ENCODE results near the gene GXYLT2.

Gene GXYLT2

DNA sequence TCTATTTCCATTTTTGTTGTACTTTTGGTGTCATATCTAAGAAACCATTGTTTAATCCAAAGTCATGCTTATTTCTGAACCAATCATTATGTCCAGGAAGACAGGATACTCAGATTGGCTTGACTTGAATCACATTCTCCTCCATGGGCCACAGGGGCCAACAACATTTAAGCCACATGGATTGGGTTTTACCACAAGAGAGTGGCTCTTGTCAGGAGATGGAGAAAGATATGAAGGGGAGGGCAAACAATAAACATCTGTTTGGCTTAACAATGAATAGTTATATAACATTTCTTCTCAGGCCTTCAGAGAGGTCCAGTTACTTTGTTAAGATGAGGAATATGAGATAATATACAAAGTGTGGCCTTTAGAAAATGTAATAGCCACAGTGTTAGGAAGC, 44.6 kb downstream of the GXYLT2 start:
- H3K27me3 Mint-ChIP-seq, result peaks cover 7% of the 10 kb centered on the region
- no peaks in the 10 kb centered on the region for H3K4me1 Mint-ChIP-seq (ENCODE audit: low read depth)
- no peak overlapping the region for H3K27ac Mint-ChIP-seq
- peaks cover 13% of the 10 kb centered on the region for H3K9me3 Mint-ChIP-seq
- H3K36me3 Mint-ChIP-seq (ENCODE audit: low read depth), result no peaks in the 10 kb centered on the region
- no peak overlapping the region for H3K4me3 Mint-ChIP-seq
- intact Hi-C loops (cut with micrococcal nuclease), result no loop called here

- Mint-ChIP-seq H3K4me1 (ENCODE audit: low read depth) (peaks cover 6% of the 10 kb centered on the region), H3K27me3 (no peaks in the 10 kb centered on the region), H3K4me3 (no peak overlapping the region), H3K27ac (no peak overlapping the region), H3K9me3 (no peaks in the 10 kb centered on the region), H3K36me3 (ENCODE audit: low read depth) (no peaks in the 10 kb centered on the region)
- intact Hi-C loops (cut with micrococcal nuclease), result loop anchor here (1.0 to 2.0 kb wide), 2 partner anchors 58 to 148 kb away; partner anchors contain the start of gene PPP4R2
Measured at GRCh38 chr3:72938471-72939265, 50.8 kb downstream of the GXYLT2 start.

GRCh38 chr3:72941245-72941644, 53.4 kb downstream of the GXYLT2 start:
- no peak overlapping the region for H3K4me3 Mint-ChIP-seq
- no peaks in the 10 kb centered on the region for H3K27me3 Mint-ChIP-seq
- peaks cover 13% of the 10 kb centered on the region for H3K4me1 Mint-ChIP-seq (ENCODE audit: low read depth)
- no peaks in the 10 kb centered on the region for H3K9me3 Mint-ChIP-seq
- H3K27ac Mint-ChIP-seq, result no peak overlapping the region
- intact Hi-C loops (cut with micrococcal nuclease), result no loop called here
- H3K36me3 Mint-ChIP-seq (ENCODE audit: low read depth), result no peaks in the 10 kb centered on the region

- Mint-ChIP-seq H3K36me3 (ENCODE audit: low read depth) (no peaks in the 10 kb centered on the region), H3K4me3 (no peak overlapping the region), H3K27me3 (no peaks in the 10 kb centered on the region), H3K27ac (no peak overlapping the region), H3K4me1 (ENCODE audit: low read depth) (peaks cover 13% of the 10 kb centered on the region), H3K9me3 (no peaks in the 10 kb centered on the region)
- intact Hi-C loops (cut with micrococcal nuclease), result no loop called here
Measured at GRCh38 chr3:72942427-72942826, 54.6 kb downstream of the GXYLT2 start.

GRCh38 chr3:72944696-72945095, 56.9 kb downstream of the GXYLT2 start:
- intact Hi-C loops (cut with micrococcal nuclease), result no loop called here

GRCh38 chr3:72947715-72948490, 60.1 kb downstream of the GXYLT2 start:
- no peak overlapping the region for H3K27ac Mint-ChIP-seq
- H3K4me1 Mint-ChIP-seq (ENCODE audit: low read depth), result peaks cover 7% of the 10 kb centered on the region
- H3K9me3 Mint-ChIP-seq, result no peaks in the 10 kb centered on the region
- no peaks in the 10 kb centered on the region for H3K27me3 Mint-ChIP-seq
- intact Hi-C loops (cut with micrococcal nuclease), result no loop called here
- H3K36me3 Mint-ChIP-seq (ENCODE audit: low read depth), result no peaks in the 10 kb centered on the region
- no peak overlapping the region for H3K4me3 Mint-ChIP-seq

More at GRCh38 chr3:72944696-72945095, 56.9 kb downstream of the GXYLT2 start:
- Mint-ChIP-seq H3K9me3 (no peaks in the 10 kb centered on the region), H3K4me3 (no peak overlapping the region), H3K36me3 (ENCODE audit: low read depth) (no peaks in the 10 kb centered on the region), H3K27ac (no peak overlapping the region), H3K4me1 (ENCODE audit: low read depth) (peaks cover 7% of the 10 kb centered on the region), H3K27me3 (no peaks in the 10 kb centered on the region)

DNA sequence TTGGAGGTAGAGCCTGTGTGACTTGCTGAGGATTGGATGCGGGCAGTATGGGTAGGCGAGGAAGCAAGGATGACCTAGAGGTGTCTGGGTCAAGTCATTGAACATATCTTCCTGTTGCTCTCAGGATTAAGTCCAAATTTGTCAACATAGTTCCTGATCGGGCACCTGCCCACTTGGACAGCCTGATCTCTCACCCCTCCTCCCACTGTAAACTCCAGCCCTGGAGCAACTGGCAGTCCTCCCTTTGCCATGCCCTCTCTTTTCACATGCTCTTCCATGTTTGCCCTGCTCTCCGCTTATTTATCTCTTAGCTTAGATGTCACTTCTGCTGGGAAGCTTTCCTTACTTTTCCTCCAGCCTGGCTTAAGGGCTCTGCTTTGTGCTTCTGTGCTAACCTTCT, 61.2 kb downstream of the GXYLT2 start:
- Mint-ChIP-seq H3K4me3 (no peak overlapping the region), H3K4me1 (ENCODE audit: low read depth) (peaks cover 7% of the 10 kb centered on the region), H3K27me3 (no peaks in the 10 kb centered on the region), H3K27ac (no peak overlapping the region), H3K36me3 (ENCODE audit: low read depth) (no peaks in the 10 kb centered on the region), H3K9me3 (no peaks in the 10 kb centered on the region)
- intact Hi-C loops (cut with micrococcal nuclease), result no loop called here

DNA sequence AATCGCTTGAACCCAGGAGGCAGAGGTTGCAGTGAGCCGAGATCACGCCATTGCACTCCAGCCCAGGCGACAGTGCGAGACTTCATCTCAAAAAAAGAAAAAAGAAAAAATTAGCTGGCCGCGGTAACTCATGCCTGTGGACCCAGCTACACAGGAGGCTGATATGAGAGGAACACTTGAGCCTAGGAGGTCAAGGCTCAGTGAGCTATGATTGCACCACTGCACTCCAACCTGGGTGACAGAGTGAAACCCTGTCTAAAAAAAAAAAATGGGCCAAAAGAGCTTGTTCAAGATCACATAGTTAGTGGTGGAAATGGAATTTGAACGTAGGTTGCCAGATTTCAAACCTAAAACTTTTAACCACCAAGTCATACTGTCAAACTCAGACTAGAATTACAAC, 62.5 kb downstream of the GXYLT2 start:
- Mint-ChIP-seq H3K9me3 (no peaks in the 10 kb centered on the region), H3K27ac (no peak overlapping the region), H3K27me3 (no peaks in the 10 kb centered on the region), H3K4me1 (ENCODE audit: low read depth) (peaks cover 4% of the 10 kb centered on the region), H3K36me3 (ENCODE audit: low read depth) (no peaks in the 10 kb centered on the region), H3K4me3 (no peak overlapping the region)
- intact Hi-C loops (cut with micrococcal nuclease), result no loop called here

- intact Hi-C loops (cut with micrococcal nuclease), result no loop called here
- Mint-ChIP-seq H3K4me1 (ENCODE audit: low read depth) (no peaks in the 10 kb centered on the region), H3K9me3 (no peaks in the 10 kb centered on the region)
Measured at GRCh38 chr3:72950801-72951200, 63.0 kb downstream of the GXYLT2 start.

DNA sequence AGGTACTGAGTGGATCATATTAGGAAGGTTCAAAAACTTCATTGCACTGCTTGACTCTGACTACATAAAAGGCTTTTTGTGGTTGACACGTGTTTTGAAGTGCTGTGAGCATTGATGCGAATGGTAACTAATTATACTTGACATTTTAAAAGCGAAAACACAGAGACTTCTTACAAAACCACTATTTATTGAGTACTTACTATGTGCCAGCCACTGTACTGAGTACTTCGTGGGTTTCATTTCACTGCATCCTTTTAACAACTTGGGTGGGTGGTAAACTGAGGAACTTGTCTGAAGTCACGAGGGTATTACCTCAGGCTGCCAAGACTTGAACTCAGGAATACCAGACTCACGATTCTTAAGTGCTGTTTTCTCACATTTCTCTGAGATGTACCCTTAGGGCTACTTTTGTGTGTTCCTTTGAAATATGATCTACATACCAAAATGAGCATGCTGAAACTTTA, 63.4 kb downstream of the GXYLT2 start:
- Mint-ChIP-seq H3K4me1 (ENCODE audit: low read depth) (no peaks in the 10 kb centered on the region), H3K36me3 (ENCODE audit: low read depth) (no peaks in the 10 kb centered on the region), H3K27me3 (no peaks in the 10 kb centered on the region), H3K27ac (no peak overlapping the region), H3K9me3 (no peaks in the 10 kb centered on the region), H3K4me3 (no peak overlapping the region)
- intact Hi-C loops (cut with micrococcal nuclease), result no loop called here

More at GRCh38 chr3:72950801-72951200, 63.0 kb downstream of the GXYLT2 start:
- Mint-ChIP-seq H3K36me3 (ENCODE audit: low read depth) (no peaks in the 10 kb centered on the region), H3K27me3 (no peaks in the 10 kb centered on the region), H3K27ac (no peak overlapping the region), H3K4me3 (no peak overlapping the region)

DNA sequence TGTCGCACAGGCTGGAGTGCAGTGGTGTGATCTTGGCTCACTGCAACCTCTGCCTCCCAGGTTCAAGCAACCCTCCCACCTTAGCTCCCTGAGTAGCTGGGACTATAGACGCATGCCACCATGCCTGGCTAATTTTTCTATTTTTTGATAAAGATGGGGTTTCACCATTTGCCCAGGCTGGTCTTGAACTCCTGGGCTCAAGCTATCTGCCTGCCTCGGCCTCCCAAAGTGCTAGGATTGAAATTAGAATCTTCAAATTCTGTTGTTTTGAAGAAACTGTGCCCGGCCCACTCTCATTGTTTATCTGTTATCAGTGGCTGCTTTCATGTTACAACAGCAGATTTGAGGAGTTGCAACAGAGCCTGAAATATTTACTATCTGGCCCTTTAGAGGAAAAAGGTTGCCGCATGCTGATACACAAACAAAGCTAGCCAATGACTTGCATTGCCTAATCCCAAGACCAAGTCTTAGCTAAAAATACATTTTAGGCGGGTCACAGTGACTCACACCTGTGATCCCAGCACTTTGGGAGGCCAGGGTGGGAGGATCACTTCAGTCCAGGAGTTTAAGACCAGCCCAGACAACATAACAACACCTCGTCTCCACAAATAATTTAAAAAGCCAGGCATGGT, 65.6 kb downstream of the GXYLT2 start:
- no peaks in the 10 kb centered on the region for H3K4me1 Mint-ChIP-seq (ENCODE audit: low read depth)
- no peak overlapping the region for H3K27ac Mint-ChIP-seq
- H3K36me3 Mint-ChIP-seq (ENCODE audit: low read depth), result no peaks in the 10 kb centered on the region
- no peak overlapping the region for H3K4me3 Mint-ChIP-seq
- H3K27me3 Mint-ChIP-seq, result no peaks in the 10 kb centered on the region
- intact Hi-C loops (cut with micrococcal nuclease), result no loop called here
- no peaks in the 10 kb centered on the region for H3K9me3 Mint-ChIP-seq

DNA sequence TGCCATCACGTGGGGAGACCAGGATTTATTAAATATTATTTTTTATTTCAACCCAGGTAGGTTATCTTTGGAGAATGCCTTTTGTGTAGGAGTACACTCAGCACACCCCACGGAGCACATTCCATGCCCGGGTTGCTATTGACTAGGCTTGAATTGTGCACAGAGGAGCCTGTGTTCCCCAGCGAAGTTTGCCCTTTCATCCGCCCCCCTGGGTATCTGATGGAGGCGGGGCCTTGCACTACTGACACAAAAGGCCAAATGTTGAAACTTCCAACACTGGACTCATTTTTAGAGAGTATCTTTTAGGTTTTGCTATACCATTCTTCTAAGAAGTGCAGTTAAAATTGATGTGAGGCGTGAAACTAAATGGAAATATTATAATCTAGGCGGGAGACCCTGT, 69.5 kb downstream of the GXYLT2 start:
- H3K27ac Mint-ChIP-seq, result no peak overlapping the region
- intact Hi-C loops (cut with micrococcal nuclease), result no loop called here
- no peak overlapping the region for H3K4me3 Mint-ChIP-seq
- H3K36me3 Mint-ChIP-seq (ENCODE audit: low read depth), result no peaks in the 10 kb centered on the region
- no peaks in the 10 kb centered on the region for H3K9me3 Mint-ChIP-seq
- no peaks in the 10 kb centered on the region for H3K4me1 Mint-ChIP-seq (ENCODE audit: low read depth)
- no peaks in the 10 kb centered on the region for H3K27me3 Mint-ChIP-seq

GRCh38 chr3:72959336-72959735, 71.5 kb downstream of the GXYLT2 start:
- H3K27ac Mint-ChIP-seq, result no peak overlapping the region
- intact Hi-C loops (cut with micrococcal nuclease), result no loop called here
- no peak overlapping the region for H3K4me3 Mint-ChIP-seq
- no peaks in the 10 kb centered on the region for H3K36me3 Mint-ChIP-seq (ENCODE audit: low read depth)
- H3K9me3 Mint-ChIP-seq, result no peaks in the 10 kb centered on the region
- H3K27me3 Mint-ChIP-seq, result no peaks in the 10 kb centered on the region
- no peaks in the 10 kb centered on the region for H3K4me1 Mint-ChIP-seq (ENCODE audit: low read depth)
